HT1080 (cell line): ENCODE results near the gene FAM89B. TPM values are rescaled to one million over a fixed set of nuclear protein-coding genes. Genes with fewer than 3 reads are reported as not detected.
"Not testable (repeated sequence)": the region's sequence is repeated elsewhere in the genome, so short reads cannot be mapped to it uniquely, and the experiment has no call there.

ENCODE experiments used
- DNase-seq: peaks from one replicate; pipeline ENCODE4 v3.0.0-alpha.2; 2015; ENCODE audit warnings: low read depth
- polyA plus RNA-seq, 2 experiments: library from polyadenylated mRNA; depleted of rRNA; stranded (reverse); fragments of >200 nt; gene quantifications; 2 replicates each; pipeline ENCODE4 v1.2.3, GENCODE V29; 2015
- total RNA-seq: library from RNA; depleted of rRNA; stranded (reverse); fragments of >200 nt; shearing (Covaris generic); gene quantifications from 2 replicates; pipeline ENCODE4 v1.2.3, GENCODE V29; 2014; rRNA removed

The FAM89B gene
- total RNA-seq = 34.6 and 45.1 TPM in 2 replicates
- polyA plus RNA-seq (2015; cell fraction: cytosol; rRNA removed) = 49.7 and 54.5 TPM in 2 replicates
- 22.0 and 23.9 TPM in 2 replicates for polyA plus RNA-seq (2015; cell fraction: nucleus; rRNA removed)

- peak; percentile 66 for DNase-seq
Measured at GRCh38 chr11:65572356-65573051, at the start of gene FAM89B. Gene FAM89B (plus strand): TSS chr11:65572538. CDS start chr11:65572670, 132 bp downstream.

GRCh38 chr11:65522718-65523630, 49.4 kb upstream of the FAM89B start:
- DNase-seq = not testable (repeated sequence)

- not testable (repeated sequence) for DNase-seq
Measured at GRCh38 chr11:65523631-65523968, 48.7 kb upstream of the FAM89B start.

GRCh38 chr11:65524014-65524740, 48.2 kb upstream of the FAM89B start:
- no peak for DNase-seq

- DNase-seq = no peak
Measured at GRCh38 chr11:65524741-65525545, 47.4 kb upstream of the FAM89B start, which contains the start of gene SCYL1. Gene SCYL1 (plus strand): TSS chr11:65525083. CDS start chr11:65525154, 71 bp downstream.

- no peak for DNase-seq
Measured at GRCh38 chr11:65525546-65526480, 46.5 kb upstream of the FAM89B start.

GRCh38 chr11:65526744-65527143, 45.6 kb upstream of the FAM89B start:
- DNase-seq = no peak

GRCh38 chr11:65528819-65529350, 43.5 kb upstream of the FAM89B start:
- DNase-seq = no peak

GRCh38 chr11:65529475-65530156, 42.7 kb upstream of the FAM89B start:
- DNase-seq = no peak

- no peak for DNase-seq
Measured at GRCh38 chr11:65530157-65530496, 42.2 kb upstream of the FAM89B start.

GRCh38 chr11:65532388-65533064, 39.8 kb upstream of the FAM89B start:
- no peak for DNase-seq

GRCh38 chr11:65535102-65535501, 37.2 kb upstream of the FAM89B start:
- no peak for DNase-seq

GRCh38 chr11:65536412-65537295, 35.7 kb upstream of the FAM89B start:
- DNase-seq = no peak

GRCh38 chr11:65537296-65537597, 35.1 kb upstream of the FAM89B start:
- DNase-seq = no peak

GRCh38 chr11:65537620-65538231, 34.6 kb upstream of the FAM89B start:
- DNase-seq = no peak

GRCh38 chr11:65538232-65538914, 34.0 kb upstream of the FAM89B start:
- no peak for DNase-seq
